HG02759 (cell line): Measurements from ENCODE around the gene CPVL.
"Not testable (repeated sequence)": the region's sequence is repeated elsewhere in the genome, so short reads cannot be mapped to it uniquely, and the experiment has no call there.

Experiments used
- ATAC-seq: cut with Tn5 transposase; IDR thresholded peaks from one replicate; pipeline ENCODE4 v1.9.1; 2021; ENCODE audit warnings: mild to moderate bottlenecking, moderate library complexity; ENCODE audit not compliant: unreplicated experiment

Gene CPVL

GRCh38 chr7:29093091-29093490 lies 53.2 kb downstream of the CPVL start:
- ATAC-seq: not testable (repeated sequence)

GRCh38 chr7:29091715-29092114 lies 54.6 kb downstream of the CPVL start:
- ATAC-seq: no peak

- no peak for ATAC-seq
Observed at GRCh38 chr7:29090836-29091601, 55.3 kb downstream of the CPVL start.

GRCh38 chr7:29090151-29090805 lies 56.1 kb downstream of the CPVL start:
- ATAC-seq: no peak

GRCh38 chr7:29087840-29088170 lies 58.5 kb downstream of the CPVL start:
- ATAC-seq: no peak

- no peak for ATAC-seq
Observed at GRCh38 chr7:29086545-29086944, 59.8 kb downstream of the CPVL start.

GRCh38 chr7:29084832-29085231 lies 61.5 kb downstream of the CPVL start:
- ATAC-seq: no peak

- no peak for ATAC-seq
Observed at GRCh38 chr7:29080803-29081202, 65.5 kb downstream of the CPVL start.

GRCh38 chr7:29078311-29079260 lies 67.8 kb downstream of the CPVL start:
- ATAC-seq: no peak

GRCh38 chr7:29077854-29078253 lies 68.5 kb downstream of the CPVL start:
- no peak for ATAC-seq

- ATAC-seq: no peak
Observed at GRCh38 chr7:29077176-29077575, 69.2 kb downstream of the CPVL start.

- no peak for ATAC-seq
Observed at GRCh38 chr7:29076631-29077030, 69.7 kb downstream of the CPVL start.

- ATAC-seq: no peak
Observed at GRCh38 chr7:29075606-29076005, 70.7 kb downstream of the CPVL start.

- ATAC-seq: no peak
Observed at GRCh38 chr7:29071203-29071874, 75.0 kb downstream of the CPVL start.

GRCh38 chr7:29066641-29067040 lies 79.7 kb downstream of the CPVL start:
- no peak for ATAC-seq

- ATAC-seq: no peak
Observed at GRCh38 chr7:29065181-29065857, 81.0 kb downstream of the CPVL start.

GRCh38 chr7:29063872-29064271 lies 82.5 kb downstream of the CPVL start:
- ATAC-seq: no peak

GRCh38 chr7:29063236-29063635 lies 83.1 kb downstream of the CPVL start:
- no peak for ATAC-seq

- ATAC-seq: no peak
Observed at GRCh38 chr7:29053105-29053872, 93.0 kb downstream of the CPVL start.

- no peak for ATAC-seq
Observed at GRCh38 chr7:29046978-29047377, 99.4 kb downstream of the CPVL start.
